Endodermal cell (in vitro differentiated cells): ENCODE data around the gene ISY1. TPM values are rescaled to one million over a fixed set of nuclear protein-coding genes. Genes with fewer than 3 reads are reported as not detected.

Experiments used
- DNase-seq: peaks from one replicate; pipeline ENCODE4 v3.0.0-alpha.2; 2017
- H3K27ac ChIP-seq: 2 replicates; pipeline ENCODE4 v1.5.1; 2013; ENCODE audit warnings: mild to moderate bottlenecking, low read depth, low read length, moderate library complexity
- H3K27me3 ChIP-seq: 2 replicates; pipeline ENCODE4 v1.6.1; 2013; ENCODE audit warnings: mild to moderate bottlenecking, low read length, moderate library complexity; ENCODE audit not compliant: insufficient read depth, control insufficient read depth, poor library complexity, severe bottlenecking
- H3K36me3 ChIP-seq: 2 replicates; pipeline ENCODE4 v1.7.0; 2013; ENCODE audit warnings: mild to moderate bottlenecking, low read length, moderate library complexity; ENCODE audit not compliant: control insufficient read depth, insufficient read depth
- H3K4me1 ChIP-seq: one replicate; pipeline ENCODE4 v1.7.0; 2013; ENCODE audit warnings: low read length; ENCODE audit not compliant: control insufficient read depth, insufficient read depth
- H3K4me3 ChIP-seq: 2 replicates; pipeline ENCODE4 v1.5.1; 2013; ENCODE audit warnings: mild to moderate bottlenecking, low read length, moderate library complexity
- H3K9ac ChIP-seq: 2 replicates; pipeline ENCODE4 v1.6.1; 2013; ENCODE audit warnings: mild to moderate bottlenecking, low read length, moderate library complexity; ENCODE audit not compliant: poor library complexity, severe bottlenecking; ENCODE audit errors: extremely low read depth
- H3K9me3 ChIP-seq: 2 replicates; pipeline ENCODE4 v1.6.1; 2013; ENCODE audit warnings: mild to moderate bottlenecking, low read length, moderate library complexity; ENCODE audit not compliant: control insufficient read depth
- H3K27ac Mint-ChIP-seq: 2 replicates; pipeline ENCODE4 v1.8.0; 2020; ENCODE audit warnings: mixed read lengths
- H3K27me3 Mint-ChIP-seq: 2 replicates; pipeline ENCODE4 v1.8.0; 2021; ENCODE audit warnings: mild to moderate bottlenecking, mixed read lengths; ENCODE audit not compliant: insufficient read depth
- H3K36me3 Mint-ChIP-seq: 2 replicates; pipeline ENCODE4 v1.8.0; 2020; ENCODE audit warnings: low read depth, mixed read lengths
- H3K4me1 Mint-ChIP-seq: 2 replicates; pipeline ENCODE4 v1.8.0; 2020; ENCODE audit warnings: mixed read lengths
- H3K4me3 Mint-ChIP-seq: 2 replicates; pipeline ENCODE4 v1.8.0; 2020; ENCODE audit warnings: mild to moderate bottlenecking, moderate library complexity, mixed read lengths
- H3K9me3 Mint-ChIP-seq: 2 replicates; pipeline ENCODE4 v1.8.0; 2020; ENCODE audit warnings: mild to moderate bottlenecking, mixed read lengths
- WGBS, 2 experiments: methylation state at CpG; one replicate each; pipeline versions ENCODE4 v1.1.5 to v1.1.7; 2013; ENCODE audit warnings: missing lambda C conversion rate in 2 of 2, mixed read lengths in 1 of 2; ENCODE audit not compliant: insufficient coverage in 1 of 2, insufficient read length in 1 of 2; 5-methylcytosine and 5-hydroxymethylcytosine counted together
- total RNA-seq, 2 donors: library from RNA; stranded (reverse); fragmentation: NEBNext Ultra II Directional in 1 of 2; extraction: Animal tissue kit (Norgen Biotek cat#: 25700) in 1 of 2; gene quantifications; 2 replicates in 1 of 2; 3 replicates in 1 of 2; pipeline ENCODE4 v1.2.1, GENCODE V29; 2021
- TF ChIP-seq, protein P1 (sequence below): fragments of 200-600 bp; sonication (generic); conservative IDR thresholded peaks from 2 replicates; pipeline ENCODE4 v1.5.0; 2021; ENCODE audit warnings: antibody characterized with exemption, mild to moderate bottlenecking

Gene ISY1
- total RNA-seq, 2 donors from 2014 or later: 28.9 to 32.9 TPM

- Mint-ChIP-seq H3K27me3 (no peaks in the 10 kb centered on the region), H3K27ac (peak overlapping the region; percentile 97), H3K36me3 (peaks cover 29% of the 10 kb centered on the region), H3K9me3 (no peaks in the 10 kb centered on the region), H3K4me3 (peak overlapping the region; percentile 98), H3K4me1 (peaks cover 21% of the 10 kb centered on the region)
- Histone ChIP-seq H3K9ac (peak overlapping the region; percentile 95), H3K36me3 (peaks cover 42% of the 10 kb centered on the region), H3K27ac (no peak overlapping the region), H3K4me3 (peak overlapping the region; percentile 93), H3K4me1 (no peaks in the 10 kb centered on the region), H3K9me3 (no peaks in the 10 kb centered on the region), H3K27me3 (no peaks in the 10 kb centered on the region)
- DNase-seq: no peak
- WGBS, 2 experiments: 26% methylated on average over 3 of the region's 3 CpGs; no CpG with 5 or more reads in 1 of the 2 experiments
- TF ChIP-seq, protein P1, sequence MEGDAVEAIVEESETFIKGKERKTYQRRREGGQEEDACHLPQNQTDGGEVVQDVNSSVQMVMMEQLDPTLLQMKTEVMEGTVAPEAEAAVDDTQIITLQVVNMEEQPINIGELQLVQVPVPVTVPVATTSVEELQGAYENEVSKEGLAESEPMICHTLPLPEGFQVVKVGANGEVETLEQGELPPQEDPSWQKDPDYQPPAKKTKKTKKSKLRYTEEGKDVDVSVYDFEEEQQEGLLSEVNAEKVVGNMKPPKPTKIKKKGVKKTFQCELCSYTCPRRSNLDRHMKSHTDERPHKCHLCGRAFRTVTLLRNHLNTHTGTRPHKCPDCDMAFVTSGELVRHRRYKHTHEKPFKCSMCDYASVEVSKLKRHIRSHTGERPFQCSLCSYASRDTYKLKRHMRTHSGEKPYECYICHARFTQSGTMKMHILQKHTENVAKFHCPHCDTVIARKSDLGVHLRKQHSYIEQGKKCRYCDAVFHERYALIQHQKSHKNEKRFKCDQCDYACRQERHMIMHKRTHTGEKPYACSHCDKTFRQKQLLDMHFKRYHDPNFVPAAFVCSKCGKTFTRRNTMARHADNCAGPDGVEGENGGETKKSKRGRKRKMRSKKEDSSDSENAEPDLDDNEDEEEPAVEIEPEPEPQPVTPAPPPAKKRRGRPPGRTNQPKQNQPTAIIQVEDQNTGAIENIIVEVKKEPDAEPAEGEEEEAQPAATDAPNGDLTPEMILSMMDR: no peak
Observed at GRCh38 chr3:129181819-129182218, 21.0 kb upstream of the ISY1 start.

- Histone ChIP-seq H3K36me3 (peaks cover 50% of the 10 kb centered on the region), H3K27ac (no peak overlapping the region), H3K27me3 (no peaks in the 10 kb centered on the region), H3K9ac (no peak overlapping the region), H3K4me3 (peak overlapping the region; percentile 93), H3K4me1 (no peaks in the 10 kb centered on the region), H3K9me3 (no peaks in the 10 kb centered on the region)
- Mint-ChIP-seq H3K36me3 (peaks cover 40% of the 10 kb centered on the region), H3K27ac (peak overlapping the region; percentile 14), H3K4me3 (peak overlapping the region; percentile 98), H3K4me1 (peaks cover 21% of the 10 kb centered on the region), H3K27me3 (no peaks in the 10 kb centered on the region), H3K9me3 (no peaks in the 10 kb centered on the region)
- 100% methylated on average over 1 of the region's 1 CpG for WGBS, 2 experiments
- TF ChIP-seq, protein P1: no peak
- no peak for DNase-seq
Observed at GRCh38 chr3:129180461-129180860, 19.6 kb upstream of the ISY1 start.

- Histone ChIP-seq H3K4me3 (no peak overlapping the region), H3K4me1 (no peaks in the 10 kb centered on the region), H3K9me3 (no peaks in the 10 kb centered on the region), H3K9ac (no peak overlapping the region), H3K27me3 (no peaks in the 10 kb centered on the region), H3K36me3 (peaks cover 77% of the 10 kb centered on the region), H3K27ac (no peak overlapping the region)
- DNase-seq: no peak
- H3K36me3 Mint-ChIP-seq: peaks cover 51% of the 10 kb centered on the region
- TF ChIP-seq, protein P1: no peak
- no peaks in the 10 kb centered on the region for H3K9me3 Mint-ChIP-seq
- H3K27me3 Mint-ChIP-seq: no peaks in the 10 kb centered on the region
- H3K4me1 Mint-ChIP-seq: peaks cover 15% of the 10 kb centered on the region
- no peak overlapping the region for H3K27ac Mint-ChIP-seq
- H3K4me3 Mint-ChIP-seq: no peak overlapping the region
- 95% methylated on average over 1 of the region's 1 CpG; no CpG with 5 or more reads in 1 of the 2 experiments for WGBS, 2 experiments
Observed at GRCh38 chr3:129176051-129176450, 15.2 kb upstream of the ISY1 start.
